Measurements from ENCODE around the gene DCC.

Gene DCC

DNA sequence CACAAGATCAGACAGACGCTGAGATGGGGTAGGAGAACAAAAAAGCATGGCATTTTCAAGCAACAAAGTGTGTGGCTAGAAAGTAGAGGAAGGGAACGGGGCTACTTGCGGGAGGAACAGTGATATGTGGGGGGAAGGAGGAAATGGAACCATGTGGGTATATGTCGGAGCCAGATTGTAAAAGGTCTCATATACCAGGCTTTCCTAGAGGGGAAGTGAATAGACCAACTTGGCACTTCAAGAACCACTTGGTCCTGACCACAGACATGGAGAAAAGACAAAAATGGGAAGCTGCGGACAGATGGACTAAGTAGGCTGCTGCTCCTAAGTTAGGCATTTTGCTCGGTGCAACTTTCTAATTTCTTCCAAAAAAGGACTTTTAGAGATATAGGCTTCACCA is 196.0 kb downstream of the DCC start:
- no peak overlapping the region for H3K4me2 ChIP-seq (ENCODE audit: low read length)
- H3K79me2 ChIP-seq (ENCODE audit: control insufficient read depth, low read length) = no peaks in the 10 kb centered on the region
- H3K36me3 ChIP-seq (ENCODE audit: control insufficient read depth, low read length) = no peaks in the 10 kb centered on the region
- H4K20me1 ChIP-seq (ENCODE audit: control insufficient read depth, insufficient read depth, low read depth, low read length) = no peaks in the 10 kb centered on the region
- no peaks in the 10 kb centered on the region for H3K27me3 ChIP-seq (ENCODE audit: control insufficient read depth, low read length)
- H3K9me2 ChIP-seq (replicated peaks; ENCODE audit: control insufficient read depth, low read length) = no peaks in the 10 kb centered on the region
- no peak overlapping the region for H3K4me3 ChIP-seq (ENCODE audit: low read length)
- TF ChIP-seq, protein P1, sequence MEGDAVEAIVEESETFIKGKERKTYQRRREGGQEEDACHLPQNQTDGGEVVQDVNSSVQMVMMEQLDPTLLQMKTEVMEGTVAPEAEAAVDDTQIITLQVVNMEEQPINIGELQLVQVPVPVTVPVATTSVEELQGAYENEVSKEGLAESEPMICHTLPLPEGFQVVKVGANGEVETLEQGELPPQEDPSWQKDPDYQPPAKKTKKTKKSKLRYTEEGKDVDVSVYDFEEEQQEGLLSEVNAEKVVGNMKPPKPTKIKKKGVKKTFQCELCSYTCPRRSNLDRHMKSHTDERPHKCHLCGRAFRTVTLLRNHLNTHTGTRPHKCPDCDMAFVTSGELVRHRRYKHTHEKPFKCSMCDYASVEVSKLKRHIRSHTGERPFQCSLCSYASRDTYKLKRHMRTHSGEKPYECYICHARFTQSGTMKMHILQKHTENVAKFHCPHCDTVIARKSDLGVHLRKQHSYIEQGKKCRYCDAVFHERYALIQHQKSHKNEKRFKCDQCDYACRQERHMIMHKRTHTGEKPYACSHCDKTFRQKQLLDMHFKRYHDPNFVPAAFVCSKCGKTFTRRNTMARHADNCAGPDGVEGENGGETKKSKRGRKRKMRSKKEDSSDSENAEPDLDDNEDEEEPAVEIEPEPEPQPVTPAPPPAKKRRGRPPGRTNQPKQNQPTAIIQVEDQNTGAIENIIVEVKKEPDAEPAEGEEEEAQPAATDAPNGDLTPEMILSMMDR (IDR thresholded peaks at IDR 0.05; ENCODE audit: low read depth, low read length, poor library complexity, severe bottlenecking) = no peak
- TF ChIP-seq EZH2phosphoT487 (IDR thresholded peaks at IDR 0.05; ENCODE audit: borderline replicate concordance, low read length) = no peak
- no peaks in the 10 kb centered on the region for H3F3A ChIP-seq (ENCODE audit: control insufficient read depth, insufficient read depth)
- no peaks in the 10 kb centered on the region for H3K9me3 ChIP-seq (ENCODE audit: control insufficient read depth, insufficient read depth, low read length)
- no peak overlapping the region for H3K27ac ChIP-seq (ENCODE audit: low read depth, low read length)
- H3K4me1 ChIP-seq (ENCODE audit: control insufficient read depth, low read length) = no peaks in the 10 kb centered on the region

DNA sequence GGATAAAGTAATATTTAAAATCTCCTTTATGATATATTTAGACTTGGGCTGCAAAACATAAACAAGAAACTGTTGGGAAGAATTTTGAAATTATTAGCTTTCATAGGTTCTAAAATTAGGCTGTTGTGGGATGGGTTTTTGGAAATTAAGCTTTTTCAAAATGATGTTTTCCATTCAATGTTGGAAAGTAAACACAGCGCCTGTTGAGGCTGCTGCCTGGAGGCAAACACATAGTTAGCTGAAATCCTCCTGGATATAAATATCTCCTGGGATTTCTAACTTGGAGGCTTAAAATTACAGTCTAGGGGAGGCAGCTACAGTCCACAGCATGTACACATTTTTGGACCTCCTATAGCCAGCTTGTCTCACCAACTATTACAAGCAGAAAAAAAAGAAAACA is 197.3 kb downstream of the DCC start:
- Histone ChIP-seq H3K4me3 (ENCODE audit: low read length) (no peak overlapping the region), H3K79me2 (ENCODE audit: control insufficient read depth, low read length) (no peaks in the 10 kb centered on the region), H3K36me3 (ENCODE audit: control insufficient read depth, low read length) (no peaks in the 10 kb centered on the region), H3F3A (ENCODE audit: control insufficient read depth, insufficient read depth) (no peaks in the 10 kb centered on the region), H3K4me2 (ENCODE audit: low read length) (no peak overlapping the region), H3K9me3 (ENCODE audit: control insufficient read depth, insufficient read depth, low read length) (no peaks in the 10 kb centered on the region), H3K4me1 (ENCODE audit: control insufficient read depth, low read length) (no peaks in the 10 kb centered on the region), H3K27me3 (ENCODE audit: control insufficient read depth, low read length) (no peaks in the 10 kb centered on the region), H4K20me1 (ENCODE audit: control insufficient read depth, insufficient read depth, low read depth, low read length) (no peaks in the 10 kb centered on the region), H3K9me2 (replicated peaks; ENCODE audit: control insufficient read depth, low read length) (no peaks in the 10 kb centered on the region), H3K27ac (ENCODE audit: low read depth, low read length) (no peak overlapping the region)
- TF ChIP-seq, protein P1 (IDR thresholded peaks at IDR 0.05; ENCODE audit: low read depth, low read length, poor library complexity, severe bottlenecking) = no peak
- TF ChIP-seq EZH2phosphoT487 (IDR thresholded peaks at IDR 0.05; ENCODE audit: borderline replicate concordance, low read length) = no peak

DNA sequence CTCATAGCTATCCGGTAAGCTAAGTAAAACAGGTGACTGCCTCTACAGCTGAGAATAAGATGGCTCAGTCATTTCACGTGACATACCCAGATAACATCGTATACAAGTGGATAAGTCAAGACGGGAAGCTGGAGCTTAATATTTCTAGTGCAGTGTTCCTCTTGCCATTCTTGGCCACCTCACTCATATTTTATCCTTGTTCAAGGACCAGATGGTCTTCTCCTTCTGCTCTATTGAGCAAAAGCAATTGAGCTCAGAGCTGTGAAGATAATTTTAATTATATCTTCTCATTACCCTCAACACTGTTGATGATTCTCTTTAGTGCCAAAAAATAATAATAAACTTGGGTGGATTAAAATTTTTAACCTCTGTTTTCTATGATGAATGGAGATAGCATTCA is 201.1 kb downstream of the DCC start:
- Histone ChIP-seq H4K20me1 (ENCODE audit: control insufficient read depth, insufficient read depth, low read depth, low read length) (no peaks in the 10 kb centered on the region), H3K4me3 (ENCODE audit: low read length) (no peak overlapping the region), H3F3A (ENCODE audit: control insufficient read depth, insufficient read depth) (no peaks in the 10 kb centered on the region), H3K27me3 (ENCODE audit: control insufficient read depth, low read length) (no peaks in the 10 kb centered on the region), H3K4me2 (ENCODE audit: low read length) (no peak overlapping the region), H3K9me2 (replicated peaks; ENCODE audit: control insufficient read depth, low read length) (no peaks in the 10 kb centered on the region), H3K27ac (ENCODE audit: low read depth, low read length) (no peak overlapping the region), H3K79me2 (ENCODE audit: control insufficient read depth, low read length) (no peaks in the 10 kb centered on the region), H3K36me3 (ENCODE audit: control insufficient read depth, low read length) (no peaks in the 10 kb centered on the region), H3K9me3 (ENCODE audit: control insufficient read depth, insufficient read depth, low read length) (no peaks in the 10 kb centered on the region), H3K4me1 (ENCODE audit: control insufficient read depth, low read length) (no peaks in the 10 kb centered on the region)
- TF ChIP-seq, protein P1 (IDR thresholded peaks at IDR 0.05; ENCODE audit: low read depth, low read length, poor library complexity, severe bottlenecking) = no peak
- TF ChIP-seq EZH2phosphoT487 (IDR thresholded peaks at IDR 0.05; ENCODE audit: borderline replicate concordance, low read length) = no peak

DNA sequence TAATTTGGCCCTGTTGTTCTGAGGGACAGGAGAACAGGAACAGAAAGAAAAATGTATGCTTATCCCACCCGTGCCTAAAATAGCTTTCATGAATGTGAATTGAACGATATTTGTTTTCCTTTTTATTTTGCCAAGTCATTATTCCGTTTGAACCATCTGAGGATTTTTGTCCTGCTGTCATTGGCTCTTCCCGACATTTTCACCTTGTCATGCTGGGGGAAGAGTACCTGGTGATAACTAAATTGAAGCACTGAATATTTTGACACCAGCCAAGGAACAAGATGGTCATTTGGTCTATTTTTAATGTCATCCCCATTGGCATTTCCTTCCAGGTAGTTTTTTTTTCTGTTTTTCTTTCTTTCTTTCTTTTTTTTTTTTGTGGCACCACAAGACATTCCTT is 204.1 kb downstream of the DCC start:
- no peaks in the 10 kb centered on the region for H3K27me3 ChIP-seq (ENCODE audit: control insufficient read depth, low read length)
- no peaks in the 10 kb centered on the region for H3K36me3 ChIP-seq (ENCODE audit: control insufficient read depth, low read length)
- H4K20me1 ChIP-seq (ENCODE audit: control insufficient read depth, insufficient read depth, low read depth, low read length) = no peaks in the 10 kb centered on the region
- TF ChIP-seq EZH2phosphoT487 (IDR thresholded peaks at IDR 0.05; ENCODE audit: borderline replicate concordance, low read length) = no peak
- TF ChIP-seq, protein P1 (IDR thresholded peaks at IDR 0.05; ENCODE audit: low read depth, low read length, poor library complexity, severe bottlenecking) = no peak
- H3K4me1 ChIP-seq (ENCODE audit: control insufficient read depth, low read length) = no peaks in the 10 kb centered on the region
- H3K9me3 ChIP-seq (ENCODE audit: control insufficient read depth, insufficient read depth, low read length) = no peaks in the 10 kb centered on the region
- H3K27ac ChIP-seq (ENCODE audit: low read depth, low read length) = no peak overlapping the region
- H3K79me2 ChIP-seq (ENCODE audit: control insufficient read depth, low read length) = no peaks in the 10 kb centered on the region
- H3K4me2 ChIP-seq (ENCODE audit: low read length) = no peak overlapping the region
- no peak overlapping the region for H3K4me3 ChIP-seq (ENCODE audit: low read length)
- H3K9me2 ChIP-seq (replicated peaks; ENCODE audit: control insufficient read depth, low read length) = no peaks in the 10 kb centered on the region
- H3F3A ChIP-seq (ENCODE audit: control insufficient read depth, insufficient read depth) = no peaks in the 10 kb centered on the region
